OCI-LY1 (cell line): ENCODE results near the gene CHCHD3.

Source experiments
- H2AFZ ChIP-seq: fragments of 200-600 bp; sonication (generic), shearing (Covaris generic); 2 replicates; pipeline ENCODE4 v1.6.0; 2014; ENCODE audit warnings: antibody characterized with exemption, mild to moderate bottlenecking, low read length
- H3F3A ChIP-seq: fragments of 200-600 bp; sonication (generic), shearing (Covaris generic); 2 replicates; pipeline ENCODE4 v1.6.0; 2014; ENCODE audit warnings: mild to moderate bottlenecking, antibody characterized with exemption, low read length, moderate library complexity; ENCODE audit not compliant: insufficient read depth
- H3K27ac ChIP-seq: fragments of 200-600 bp; sonication (generic); 2 replicates; pipeline ENCODE4 v1.5.1; 2014; ENCODE audit warnings: low read length, mixed run types, mild to moderate bottlenecking, low read depth; ENCODE audit not compliant: poor library complexity, severe bottlenecking
- H3K27me3 ChIP-seq: fragments of 200-600 bp; sonication (generic); 2 replicates; pipeline ENCODE4 v1.6.0; 2014; ENCODE audit warnings: antibody characterized with exemption, mild to moderate bottlenecking, low read length, moderate library complexity; ENCODE audit not compliant: insufficient read depth
- H3K36me3 ChIP-seq: fragments of 200-600 bp; sonication (generic); 2 replicates; pipeline ENCODE4 v1.6.1; 2014; ENCODE audit warnings: mild to moderate bottlenecking, antibody characterized with exemption, low read length, moderate library complexity, mixed read lengths; ENCODE audit not compliant: insufficient read depth
- H3K4me1 ChIP-seq: fragments of 200-600 bp; sonication (generic); 2 replicates; pipeline ENCODE4 v1.5.1; 2014; ENCODE audit warnings: mild to moderate bottlenecking, low read length, moderate library complexity; ENCODE audit not compliant: insufficient read depth, severe bottlenecking
- H3K4me2 ChIP-seq: fragments of 200-600 bp; sonication (generic), shearing (Covaris generic); 2 replicates; pipeline ENCODE4 v1.6.1; 2014; ENCODE audit warnings: low read length
- H3K4me3 ChIP-seq: fragments of 200-600 bp; sonication (generic); 2 replicates; pipeline ENCODE4 v1.5.1; 2014; ENCODE audit warnings: low read length, low read depth, mild to moderate bottlenecking, mixed read lengths; ENCODE audit not compliant: poor library complexity, severe bottlenecking
- H3K79me2 ChIP-seq: fragments of 200-600 bp; shearing (Covaris generic); 2 replicates; pipeline ENCODE4 v1.6.1; 2016; ENCODE audit warnings: mixed run types, low read length, mixed read lengths; ENCODE audit not compliant: insufficient read depth
- H3K9ac ChIP-seq: fragments of 200-600 bp; sonication (generic), shearing (Covaris generic); 2 replicates; pipeline ENCODE4 v1.6.1; 2014; ENCODE audit warnings: mild to moderate bottlenecking, low read length, mixed read lengths
- H3K9me2 ChIP-seq: fragments of 200-600 bp; sonication (generic), shearing (Covaris generic); 2 replicates; pipeline ENCODE4 v1.6.1; 2014; ENCODE audit warnings: low read depth, mild to moderate bottlenecking, low read length, mixed read lengths
- H3K9me3 ChIP-seq: fragments of 200-600 bp; shearing (Covaris generic); 2 replicates; pipeline ENCODE4 v1.6.1; 2014; ENCODE audit warnings: low read length, mixed read lengths
- H4K20me1 ChIP-seq: fragments of 200-600 bp; sonication (generic), shearing (Covaris generic); 2 replicates; pipeline ENCODE4 v1.6.0; 2016; ENCODE audit warnings: mild to moderate bottlenecking, low read length; ENCODE audit not compliant: insufficient read depth
- CTCF ChIP-seq: fragments of 200-600 bp; sonication (generic), shearing (Covaris generic); IDR thresholded peaks from 2 replicates; pipeline ENCODE4 v1.5.1; 2017; ENCODE audit warnings: mild to moderate bottlenecking, antibody characterized with exemption, low read length, moderate library complexity, mixed read lengths
- EZH2 ChIP-seq: fragments of 200-600 bp; sonication (generic), shearing (Covaris generic); IDR thresholded peaks from 2 replicates; pipeline ENCODE4 v1.8.0; 2017; ENCODE audit warnings: borderline replicate concordance, mixed run types, mild to moderate bottlenecking, antibody characterized with exemption, low read length, moderate library complexity, mixed read lengths

The CHCHD3 gene

GRCh38 chr7:132828502-132828901 is 253.4 kb downstream of the CHCHD3 start:
- Histone ChIP-seq H3K27me3 (no peaks in the 10 kb centered on the region), H3K4me1 (no peaks in the 10 kb centered on the region), H3K4me3 (no peak overlapping the region), H2AFZ (no peak overlapping the region), H3K36me3 (peaks cover 4% of the 10 kb centered on the region; the same call in 1 of the 2 replicates), H3K9me3 (no peaks in the 10 kb centered on the region), H3K4me2 (no peak overlapping the region), H3K27ac (no peak overlapping the region), H3K79me2 (no peaks in the 10 kb centered on the region), H3F3A (no peaks in the 10 kb centered on the region), H4K20me1 (no peaks in the 10 kb centered on the region), H3K9me2 (no peaks in the 10 kb centered on the region), H3K9ac (no peak overlapping the region)
- TF ChIP-seq CTCF (no peak), EZH2 (no peak)

GRCh38 chr7:132825932-132826835 is 255.7 kb downstream of the CHCHD3 start:
- Histone ChIP-seq H3F3A (no peaks in the 10 kb centered on the region), H3K27me3 (no peaks in the 10 kb centered on the region), H3K4me2 (no peak overlapping the region), H3K4me1 (no peaks in the 10 kb centered on the region), H3K9me2 (no peaks in the 10 kb centered on the region), H3K79me2 (no peaks in the 10 kb centered on the region), H3K9ac (no peak overlapping the region), H3K36me3 (peaks cover 2% of the 10 kb centered on the region; the same call in 1 of the 2 replicates), H3K4me3 (no peak overlapping the region), H3K9me3 (no peaks in the 10 kb centered on the region), H4K20me1 (no peaks in the 10 kb centered on the region), H2AFZ (no peak overlapping the region), H3K27ac (no peak overlapping the region)
- TF ChIP-seq CTCF (no peak), EZH2 (no peak)

GRCh38 chr7:132825222-132825621 is 256.7 kb downstream of the CHCHD3 start:
- Histone ChIP-seq H3K79me2 (no peaks in the 10 kb centered on the region), H2AFZ (no peak overlapping the region), H3K4me1 (no peaks in the 10 kb centered on the region), H3F3A (no peaks in the 10 kb centered on the region), H3K36me3 (no peaks in the 10 kb centered on the region), H4K20me1 (no peaks in the 10 kb centered on the region), H3K9me3 (no peaks in the 10 kb centered on the region), H3K4me2 (no peak overlapping the region), H3K27me3 (no peaks in the 10 kb centered on the region), H3K9me2 (no peaks in the 10 kb centered on the region), H3K27ac (no peak overlapping the region), H3K4me3 (no peak overlapping the region), H3K9ac (no peak overlapping the region)
- TF ChIP-seq EZH2 (no peak), CTCF (no peak)
